ENCODE results near the gene ELOB.

DNA sequence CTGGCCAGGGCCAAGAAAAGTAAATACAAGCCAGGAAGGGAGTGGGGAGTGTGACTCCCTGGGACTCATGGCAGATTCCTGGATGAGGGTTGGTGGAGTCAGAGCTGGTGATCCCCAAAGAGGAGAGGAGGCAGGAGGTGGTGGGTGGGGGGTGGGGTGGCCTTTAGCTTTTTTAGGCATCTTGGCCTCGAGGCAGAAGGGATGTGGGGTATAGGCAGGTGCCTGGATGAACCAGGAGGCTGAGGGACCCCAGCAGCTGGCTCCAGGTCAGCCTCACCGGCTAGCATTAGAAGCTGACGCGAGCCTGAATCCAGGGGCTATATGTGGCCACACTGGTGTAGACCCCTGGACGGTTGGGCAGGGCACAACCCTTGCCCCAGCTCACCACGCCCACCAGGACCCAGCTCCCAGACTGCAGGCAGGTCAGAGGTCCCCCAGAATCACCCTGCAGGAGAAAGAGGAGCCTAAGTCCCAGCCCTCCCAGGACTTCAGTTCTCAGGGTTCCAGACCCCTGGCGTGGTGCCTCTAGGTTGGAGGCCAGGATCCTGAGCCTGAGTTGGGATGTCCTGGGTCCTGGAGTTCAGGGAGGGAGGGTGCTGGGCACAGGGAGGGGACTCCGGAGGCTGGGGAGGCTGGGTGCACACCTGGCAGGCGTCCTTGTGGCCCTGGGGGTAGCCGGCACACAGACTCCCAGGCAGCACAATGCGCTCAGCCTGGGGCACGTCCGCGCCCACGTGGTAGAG lies 7.4 kb upstream of the ELOB start:
- TF ChIP-seq POLR2A (IDR thresholded peaks at IDR 0.05), result no peak
- TF ChIP-seq, protein P1, sequence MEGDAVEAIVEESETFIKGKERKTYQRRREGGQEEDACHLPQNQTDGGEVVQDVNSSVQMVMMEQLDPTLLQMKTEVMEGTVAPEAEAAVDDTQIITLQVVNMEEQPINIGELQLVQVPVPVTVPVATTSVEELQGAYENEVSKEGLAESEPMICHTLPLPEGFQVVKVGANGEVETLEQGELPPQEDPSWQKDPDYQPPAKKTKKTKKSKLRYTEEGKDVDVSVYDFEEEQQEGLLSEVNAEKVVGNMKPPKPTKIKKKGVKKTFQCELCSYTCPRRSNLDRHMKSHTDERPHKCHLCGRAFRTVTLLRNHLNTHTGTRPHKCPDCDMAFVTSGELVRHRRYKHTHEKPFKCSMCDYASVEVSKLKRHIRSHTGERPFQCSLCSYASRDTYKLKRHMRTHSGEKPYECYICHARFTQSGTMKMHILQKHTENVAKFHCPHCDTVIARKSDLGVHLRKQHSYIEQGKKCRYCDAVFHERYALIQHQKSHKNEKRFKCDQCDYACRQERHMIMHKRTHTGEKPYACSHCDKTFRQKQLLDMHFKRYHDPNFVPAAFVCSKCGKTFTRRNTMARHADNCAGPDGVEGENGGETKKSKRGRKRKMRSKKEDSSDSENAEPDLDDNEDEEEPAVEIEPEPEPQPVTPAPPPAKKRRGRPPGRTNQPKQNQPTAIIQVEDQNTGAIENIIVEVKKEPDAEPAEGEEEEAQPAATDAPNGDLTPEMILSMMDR (IDR thresholded peaks at IDR 0.05 in 4 of 5, conservative IDR thresholded peaks at IDR 0.05 in 1 of 5), result no peak
